Activated CD8-positive, alpha-beta T cell treated with anti-CD3 and anti-CD28 coated beads, Interleukin-2, amount 10 ng/mL, durations not matched to agents 7 days and 5 days (primary cell): ENCODE measurements around the gene ATP2A3. TPM values are rescaled to one million over a fixed set of nuclear protein-coding genes. Genes with fewer than 3 reads are reported as not detected.

ENCODE experiments used
- ATAC-seq: fragments of 150-1000 bp; cut with Tn5 transposase; one replicate; pipeline ENCODE4 v1.10.0; 2021; ENCODE audit warnings: moderate library complexity
- CTCF ChIA-PET: fragments of 350-600 bp; sonication (Branson Sonifier 250); formaldehyde crosslinking; loops from one replicate; lab custom pipeline; 2021; ENCODE audit warnings: antibody characterized with exemption; lab: Charles Lee
- POLR2A ChIA-PET: fragments of 350-600 bp; sonication (Branson Sonifier 250); formaldehyde crosslinking; loops from one replicate; lab custom pipeline; 2021; ENCODE audit warnings: antibody characterized with exemption; lab: Charles Lee
- DNase-seq: peaks from one replicate; pipeline ENCODE4 v3.0.0-alpha.2; 2020
- H3K27ac Mint-ChIP-seq: one replicate; pipeline ENCODE4 v1.8.0; 2021; ENCODE audit warnings: mild to moderate bottlenecking, mixed read lengths
- H3K27me3 Mint-ChIP-seq: one replicate; pipeline ENCODE4 v1.8.0; 2021; ENCODE audit warnings: low read depth, mixed read lengths
- H3K36me3 Mint-ChIP-seq: one replicate; pipeline ENCODE4 v1.8.0; 2021; ENCODE audit warnings: low read depth, mixed read lengths
- H3K4me1 Mint-ChIP-seq: one replicate; pipeline ENCODE4 v1.8.0; 2021; ENCODE audit warnings: low read depth, mixed read lengths
- H3K4me3 Mint-ChIP-seq: one replicate; pipeline ENCODE4 v1.8.0; 2021; ENCODE audit warnings: mild to moderate bottlenecking, mixed read lengths
- H3K9me3 Mint-ChIP-seq: one replicate; pipeline ENCODE4 v1.8.0; 2022; ENCODE audit warnings: mixed read lengths; ENCODE audit not compliant: insufficient read depth
- total RNA-seq, 2 experiments: library from RNA; stranded (reverse); gene quantifications; one replicate each; pipeline ENCODE4 v1.2.3, GENCODE V29; 2021

Gene ATP2A3
- total RNA-seq, 2 experiments from 2014 or later = 341 to 354 TPM

GRCh38 chr17:3903051-3903825, 61.0 kb downstream of the ATP2A3 start:
- no peaks in the 10 kb centered on the region for H3K36me3 Mint-ChIP-seq
- H3K9me3 Mint-ChIP-seq = no peaks in the 10 kb centered on the region
- H3K4me3 Mint-ChIP-seq = no peak overlapping the region
- H3K4me1 Mint-ChIP-seq = no peaks in the 10 kb centered on the region
- CTCF ChIA-PET = interaction anchor here (0.9 kb wide), 1 partner anchor 11 kb away, joined by 3 read pairs; no protein-coding TSS in a partner anchor
- H3K27me3 Mint-ChIP-seq = no peaks in the 10 kb centered on the region
- no peak for DNase-seq
- no peak overlapping the region for H3K27ac Mint-ChIP-seq
- POLR2A ChIA-PET = no interaction called here
- no peak for ATAC-seq

GRCh38 chr17:3900646-3901045, 63.6 kb downstream of the ATP2A3 start:
- DNase-seq (no peak), ATAC-seq (no peak)
- Mint-ChIP-seq H3K27me3 (no peaks in the 10 kb centered on the region), H3K27ac (no peak overlapping the region), H3K4me3 (no peak overlapping the region), H3K9me3 (no peaks in the 10 kb centered on the region), H3K4me1 (no peaks in the 10 kb centered on the region), H3K36me3 (no peaks in the 10 kb centered on the region)
- ChIA-PET CTCF (interaction anchor here (1.2 to 1.4 kb wide), 3 partner anchors 13 to 109 kb away, joined by 3 to 10 read pairs (median 4); no protein-coding TSS in a partner anchor), POLR2A (interaction anchor here (1.3 kb wide), 1 partner anchor 16 kb away, joined by 3 read pairs; the partner anchor contains the start of gene P2RX1)

GRCh38 chr17:3897731-3898130, 66.5 kb downstream of the ATP2A3 start:
- H3K27ac Mint-ChIP-seq = no peak overlapping the region
- ChIA-PET POLR2A (no interaction called here), CTCF (interaction anchor here (1.3 to 1.6 kb wide), 2 partner anchors 16 to 35 kb away, joined by 5 to 7 read pairs; no protein-coding TSS in a partner anchor)
- peaks cover 12% of the 10 kb centered on the region for H3K4me1 Mint-ChIP-seq
- no peaks in the 10 kb centered on the region for H3K27me3 Mint-ChIP-seq
- H3K36me3 Mint-ChIP-seq = no peaks in the 10 kb centered on the region
- H3K4me3 Mint-ChIP-seq = no peak overlapping the region
- ATAC-seq (no peak), DNase-seq (no peak)
- H3K9me3 Mint-ChIP-seq = no peaks in the 10 kb centered on the region

GRCh38 chr17:3896968-3897235, 67.3 kb downstream of the ATP2A3 start:
- Mint-ChIP-seq H3K36me3 (no peaks in the 10 kb centered on the region), H3K4me3 (no peak overlapping the region), H3K9me3 (no peaks in the 10 kb centered on the region), H3K27ac (no peak overlapping the region), H3K4me1 (peaks cover 15% of the 10 kb centered on the region), H3K27me3 (no peaks in the 10 kb centered on the region)
- CTCF ChIA-PET = interaction anchor here (1.2 to 1.6 kb wide), 3 partner anchors 17 to 53 kb away, joined by 5 to 7 read pairs (median 5); no protein-coding TSS in a partner anchor
- ATAC-seq (no peak), DNase-seq (no peak)
- POLR2A ChIA-PET = no interaction called here

GRCh38 chr17:3896108-3896967, 67.9 kb downstream of the ATP2A3 start:
- Mint-ChIP-seq H3K4me3 (no peak overlapping the region), H3K9me3 (no peaks in the 10 kb centered on the region), H3K27me3 (no peaks in the 10 kb centered on the region), H3K4me1 (peaks cover 21% of the 10 kb centered on the region), H3K27ac (no peak overlapping the region), H3K36me3 (no peaks in the 10 kb centered on the region)
- DNase-seq = no peak
- ChIA-PET POLR2A (interaction anchor here (0.7 kb wide), 1 partner anchor 1126 kb away, joined by 3 read pairs; no protein-coding TSS in a partner anchor), CTCF (interaction anchor here (1.2 to 1.6 kb wide), 3 partner anchors 18 to 52 kb away, joined by 5 to 7 read pairs (median 5); no protein-coding TSS in a partner anchor)
- ATAC-seq = no peak

GRCh38 chr17:3895354-3895753, 68.9 kb downstream of the ATP2A3 start:
- CTCF ChIA-PET = interaction anchor here (0.9 to 3.2 kb wide), 3 partner anchors 18 to 68 kb away, joined by 3 to 28 read pairs (median 10); partner anchors contain the start of gene NCBP3
- no peaks in the 10 kb centered on the region for H3K9me3 Mint-ChIP-seq

GRCh38 chr17:3894911-3895343, 69.3 kb downstream of the ATP2A3 start:
- H3K27ac Mint-ChIP-seq = no peak overlapping the region
- peaks cover 26% of the 10 kb centered on the region for H3K4me1 Mint-ChIP-seq
- no peak for DNase-seq
- H3K36me3 Mint-ChIP-seq = no peaks in the 10 kb centered on the region
- no peak for ATAC-seq
- POLR2A ChIA-PET = interaction anchor here (1.0 kb wide), 1 partner anchor 10 kb away, joined by 3 read pairs; no protein-coding TSS in a partner anchor
- CTCF ChIA-PET = interaction anchor here (0.8 to 3.2 kb wide), 7 partner anchors 12 to 67 kb away, joined by 3 to 28 read pairs (median 4); partner anchors contain the start of gene NCBP3
- H3K9me3 Mint-ChIP-seq = no peaks in the 10 kb centered on the region
- H3K4me3 Mint-ChIP-seq = no peak overlapping the region
- peaks cover 2% of the 10 kb centered on the region for H3K27me3 Mint-ChIP-seq

More at GRCh38 chr17:3895354-3895753, 68.9 kb downstream of the ATP2A3 start:
- Mint-ChIP-seq H3K27me3 (peaks cover 2% of the 10 kb centered on the region), H3K4me1 (peaks cover 24% of the 10 kb centered on the region), H3K36me3 (no peaks in the 10 kb centered on the region), H3K27ac (no peak overlapping the region), H3K4me3 (no peak overlapping the region)
- DNase-seq (no peak), ATAC-seq (no peak)
- POLR2A ChIA-PET = interaction anchor here (0.7 kb wide), 1 partner anchor 1125 kb away, joined by 3 read pairs; no protein-coding TSS in a partner anchor

- Mint-ChIP-seq H3K36me3 (no peaks in the 10 kb centered on the region), H3K4me3 (peak overlapping the region; percentile 73), H3K27ac (peak overlapping the region; percentile 86), H3K4me1 (peaks cover 26% of the 10 kb centered on the region), H3K27me3 (peaks cover 2% of the 10 kb centered on the region), H3K9me3 (no peaks in the 10 kb centered on the region)
- no peak for DNase-seq
- ChIA-PET CTCF (interaction anchor here (0.8 to 3.2 kb wide), 8 partner anchors 13 to 157 kb away, joined by 3 to 28 read pairs (median 4); partner anchors contain the start of gene NCBP3), POLR2A (interaction anchor here (1.0 kb wide), 1 partner anchor 9 kb away, joined by 3 read pairs; no protein-coding TSS in a partner anchor)
- no peak for ATAC-seq
Observed at GRCh38 chr17:3894188-3894587, 70.0 kb downstream of the ATP2A3 start.

- DNase-seq (no peak), ATAC-seq (no peak)
- Mint-ChIP-seq H3K9me3 (no peaks in the 10 kb centered on the region), H3K27me3 (peaks cover 2% of the 10 kb centered on the region), H3K4me1 (peaks cover 26% of the 10 kb centered on the region), H3K27ac (peak overlapping the region; percentile 86), H3K36me3 (no peaks in the 10 kb centered on the region), H3K4me3 (peak overlapping the region; percentile 73)
- ChIA-PET CTCF (interaction anchor here (1.1 to 3.2 kb wide), 8 partner anchors 13 to 156 kb away, joined by 3 to 28 read pairs (median 4); partner anchors contain the start of gene NCBP3), POLR2A (no interaction called here)
Observed at GRCh38 chr17:3893720-3894116, 70.5 kb downstream of the ATP2A3 start.

- Mint-ChIP-seq H3K4me3 (peak within 1 kb of the TSS; percentile 79), H3K36me3 (no peaks in the 10 kb centered on the region), H3K27me3 (peaks cover 2% of the 10 kb centered on the region), H3K4me1 (peaks cover 26% of the 10 kb centered on the region), H3K27ac (peak within 1 kb of the TSS; percentile 86), H3K9me3 (no peaks in the 10 kb centered on the region)
- POLR2A ChIA-PET = no interaction called here
- peak; percentile 88 for ATAC-seq
- DNase-seq = peak; percentile 91
- CTCF ChIA-PET = interaction anchor here (0.8 to 3.2 kb wide), 5 partner anchors 14 to 154 kb away, joined by 4 to 28 read pairs (median 4); no protein-coding TSS in a partner anchor
Observed at GRCh38 chr17:3893003-3893719, 71.1 kb downstream of the ATP2A3 start, which contains the start of gene CAMKK1. Gene CAMKK1, minus strand, starts transcription at chr17:3893053. Its CDS starts 7,366 bp downstream, at chr17:3885687.
